Naive thymus-derived CD4-positive, alpha-beta T cell (primary cell): Measurements from ENCODE around the gene FANCM. TPM values are rescaled to one million over a fixed set of nuclear protein-coding genes. Genes with fewer than 3 reads are reported as not detected.
"Not testable (repeated sequence)": the region's sequence is repeated elsewhere in the genome, so short reads cannot be mapped to it uniquely, and the experiment has no call there.

Experiments
- ATAC-seq: fragments of 150-1000 bp; cut with Tn5 transposase; 2 replicates; pipeline ENCODE4 v1.10.0; 2021; ENCODE audit warnings: mild to moderate bottlenecking, moderate library complexity
- CTCF ChIA-PET: fragments of 350-600 bp; sonication (Branson Sonifier 250); formaldehyde crosslinking; loops from one replicate; lab custom pipeline; 2021; ENCODE audit warnings: antibody characterized with exemption; lab: Charles Lee
- POLR2A ChIA-PET: fragments of 350-600 bp; sonication (Branson Sonifier 250); formaldehyde crosslinking; loops from one replicate; lab custom pipeline; 2021; ENCODE audit warnings: antibody characterized with exemption, inconsistent platforms; lab: Charles Lee
- DNase-seq, 9 donors: peaks; one replicate each; pipeline versions ENCODE4 v3.0.0 to v3.0.0-alpha.2; 2020 to 2022; ENCODE audit warnings: mixed read lengths in 1 of 9
- H3K27ac ChIP-seq: one replicate; pipeline ENCODE4 v1.7.0; 2013; ENCODE audit warnings: mild to moderate bottlenecking, low read depth, low read length, moderate library complexity
- H3K27me3 ChIP-seq, 2 donors: one replicate each; pipeline ENCODE4 v1.7.0; 2013; ENCODE audit warnings: low read length in 2 of 2, mild to moderate bottlenecking in 2 of 2, moderate library complexity in 2 of 2; ENCODE audit not compliant: control insufficient read depth in 2 of 2, insufficient read depth in 2 of 2
- H3K36me3 ChIP-seq, 3 experiments: 1 replicate in 2 of 3; 2 replicates in 1 of 3; pipeline ENCODE4 v1.7.0; 2013; ENCODE audit warnings: low read length in 3 of 3, mild to moderate bottlenecking in 3 of 3, moderate library complexity in 1 of 3; ENCODE audit not compliant: insufficient read depth in 3 of 3, control insufficient read depth in 2 of 3
- H3K4me1 ChIP-seq, 2 donors: one replicate each; pipeline ENCODE4 v1.7.0; 2013; ENCODE audit warnings: low read length in 2 of 2, mild to moderate bottlenecking in 2 of 2, moderate library complexity in 1 of 2; ENCODE audit not compliant: control insufficient read depth in 2 of 2, insufficient read depth in 2 of 2
- H3K4me3 ChIP-seq: 2 replicates; pipeline ENCODE4 v1.7.0; 2013; ENCODE audit warnings: mild to moderate bottlenecking, low read length
- H3K9me3 ChIP-seq, 3 experiments: 1 replicate in 2 of 3; 2 replicates in 1 of 3; pipeline ENCODE4 v1.7.0; 2013; ENCODE audit warnings: low read length in 3 of 3; ENCODE audit not compliant: control insufficient read depth in 2 of 3
- H3K27ac Mint-ChIP-seq, 9 donors: one replicate each; pipeline ENCODE4 v1.8.0; 2020 to 2022; ENCODE audit warnings: mixed read lengths in 9 of 9, mild to moderate bottlenecking in 8 of 9, moderate library complexity in 5 of 9, inconsistent platforms in 2 of 9
- H3K27me3 Mint-ChIP-seq, 5 donors: one replicate each; pipeline ENCODE4 v1.8.0; 2021 to 2022; ENCODE audit warnings: mixed read lengths in 5 of 5, mild to moderate bottlenecking in 1 of 5
- H3K36me3 Mint-ChIP-seq, 5 donors: one replicate each; pipeline ENCODE4 v1.8.0; 2020 to 2022; ENCODE audit warnings: mixed read lengths in 5 of 5, mild to moderate bottlenecking in 3 of 5, inconsistent platforms in 1 of 5
- H3K4me1 Mint-ChIP-seq, 7 donors: one replicate each; pipeline ENCODE4 v1.8.0; 2020 to 2022; ENCODE audit warnings: mixed read lengths in 7 of 7, mild to moderate bottlenecking in 3 of 7, inconsistent platforms in 1 of 7
- H3K4me3 Mint-ChIP-seq, 10 donors: one replicate each; pipeline ENCODE4 v1.8.0; 2020 to 2022; ENCODE audit warnings: mild to moderate bottlenecking in 10 of 10, mixed read lengths in 10 of 10, moderate library complexity in 6 of 10, inconsistent platforms in 2 of 10
- H3K9me3 Mint-ChIP-seq, 11 donors: one replicate each; pipeline ENCODE4 v1.8.0; 2020 to 2022; ENCODE audit warnings: mixed read lengths in 11 of 11, mild to moderate bottlenecking in 4 of 11, inconsistent platforms in 1 of 11, moderate library complexity in 1 of 11
- intact Hi-C, 2 donors: fragments of 100-400 bp; cut with micrococcal nuclease; formaldehyde crosslinking; loops; one replicate each; pipeline ENCODE4 v1.15.1; 2023
- polyA plus RNA-seq, 2 donors: library from polyadenylated mRNA; unstranded; fragments of 300-500 nt; fragmentation: Illumina TruSeq; gene quantifications; one replicate each; pipeline ENCODE4 v1.2.3, GENCODE V29; 2021
- total RNA-seq, 6 experiments: library from RNA in 5 of 6; stranded (reverse) in 5 of 6; gene quantifications; 1 replicate in 5 of 6; 2 replicates in 1 of 6; pipeline ENCODE4 v1.2.3 and lab custom pipeline; 2021 to 2026

FANCM gene
- total and polyA plus RNA-seq, 7 experiments from 2014 or later, result 6.9 to 12.3 (median 9.5) TPM

GRCh38 chr14:45135156-45135555, 574 bp upstream of the FANCM start:
- Histone ChIP-seq H3K9me3 (no peaks in the 10 kb centered on the region), H3K27me3 (no peaks in the 10 kb centered on the region), H3K36me3 (peaks cover 0 to 9% (median 0%) of the 10 kb centered on the region in 3 experiments), H3K4me3 (peak overlapping the region; percentile 97), H3K4me1 (peaks cover 11 to 19% of the 10 kb centered on the region in 2 donors), H3K27ac (peak overlapping the region; percentile 89)
- Mint-ChIP-seq H3K27ac (peak overlapping the region; percentile 95 to 99 (median 98)), H3K4me1 (peaks cover 22 to 68% (median 49%) of the 10 kb centered on the region in 7 donors), H3K27me3 (no peaks in the 10 kb centered on the region), H3K4me3 (peak overlapping the region; percentile 93 to 99 (median 96)), H3K36me3 (no peaks in the 10 kb centered on the region), H3K9me3 (no peaks in the 10 kb centered on the region)
- ChIA-PET POLR2A (interaction anchor here (0.5 to 5.3 kb wide), 7 partner anchors 11 to 238 kb away, joined by 3 to 64 read pairs (median 10); partner anchors contain the start of genes KLHL28, MIS18BP1, PRPF39 and TOGARAM1), CTCF (no interaction called here)
- DNase-seq (no peak), ATAC-seq (no peak)
- intact Hi-C loops, result no loop called here

DNA sequence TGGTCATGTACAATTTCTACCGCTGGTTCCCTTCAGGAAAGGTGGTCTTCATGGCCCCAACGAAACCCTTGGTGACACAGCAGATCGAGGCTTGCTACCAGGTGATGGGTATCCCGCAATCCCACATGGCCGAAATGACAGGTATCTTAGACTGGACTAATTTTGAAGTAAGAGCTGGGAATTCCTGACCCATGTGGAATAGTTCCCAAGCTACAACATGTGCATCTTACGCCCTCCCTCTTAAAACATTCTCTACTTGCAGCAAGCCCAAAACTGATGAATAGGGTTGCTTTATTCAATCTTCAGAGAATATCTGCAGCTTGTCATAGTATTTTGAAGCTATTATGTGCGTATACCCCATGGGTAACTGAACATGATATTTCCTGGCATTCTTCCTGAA, 669 bp downstream of the FANCM start:
- Mint-ChIP-seq H3K27ac (peak overlapping the region; percentile 95 to 99 (median 98)), H3K9me3 (no peaks in the 10 kb centered on the region), H3K27me3 (no peaks in the 10 kb centered on the region), H3K4me3 (peak overlapping the region; percentile 93 to 99 (median 96)), H3K36me3 (peaks cover 0 to 4% (median 0%) of the 10 kb centered on the region in 5 donors), H3K4me1 (peaks cover 28 to 63% (median 44%) of the 10 kb centered on the region in 7 donors)
- Histone ChIP-seq H3K27me3 (no peaks in the 10 kb centered on the region), H3K36me3 (peaks cover 0 to 9% (median 0%) of the 10 kb centered on the region in 3 experiments), H3K27ac (peak overlapping the region; percentile 89), H3K4me1 (peaks cover 11 to 19% of the 10 kb centered on the region in 2 donors), H3K9me3 (no peaks in the 10 kb centered on the region), H3K4me3 (peak overlapping the region; percentile 97)
- intact Hi-C loops, result no loop called here
- DNase-seq, result no peak
- POLR2A ChIA-PET, result interaction anchor here (1.0 to 5.3 kb wide), 5 partner anchors 11 to 174 kb away, joined by 3 to 64 read pairs (median 10); partner anchors contain the start of genes KLHL28, MIS18BP1, PRPF39 and TOGARAM1
- ATAC-seq, result no peak
- CTCF ChIA-PET, result interaction anchor here (0.6 to 1.3 kb wide), 4 partner anchors 10 to 276 kb away, joined by 3 to 6 read pairs (median 4); no protein-coding TSS in a partner anchor

- ATAC-seq (no peak), DNase-seq (no peak)
- no peaks in the 10 kb centered on the region for H3K27me3 ChIP-seq
- peaks cover 0 to 23% (median 8%) of the 10 kb centered on the region in 5 donors for H3K36me3 Mint-ChIP-seq
- no peaks in the 10 kb centered on the region for H3K9me3 Mint-ChIP-seq
- H3K27ac ChIP-seq, result no peak overlapping the region
- peaks cover 11 to 13% of the 10 kb centered on the region in 2 donors for H3K4me1 ChIP-seq
- H3K4me1 Mint-ChIP-seq, result peaks cover 27 to 46% (median 37%) of the 10 kb centered on the region in 7 donors
- H3K9me3 ChIP-seq, result no peaks in the 10 kb centered on the region
- ChIA-PET CTCF (interaction anchor here (0.9 kb wide), 1 partner anchor 9 kb away, joined by 7 read pairs; no protein-coding TSS in a partner anchor), POLR2A (no interaction called here)
- peak overlapping the region in 1 of 9 donors; percentile 62 for H3K27ac Mint-ChIP-seq
- no peaks in the 10 kb centered on the region for H3K27me3 Mint-ChIP-seq
- H3K36me3 ChIP-seq, result peaks cover 0 to 4% (median 0%) of the 10 kb centered on the region in 3 experiments
- no peak overlapping the region for H3K4me3 Mint-ChIP-seq
- H3K4me3 ChIP-seq, result no peak overlapping the region
- intact Hi-C loops, result no loop called here
Observed at GRCh38 chr14:45140661-45141187, 5.0 kb downstream of the FANCM start.

GRCh38 chr14:45142083-45142482, 6.4 kb downstream of the FANCM start:
- H3K27me3 Mint-ChIP-seq, H3K27me3 ChIP-seq, H3K4me3 Mint-ChIP-seq, POLR2A ChIA-PET, H3K27ac ChIP-seq, H3K9me3 ChIP-seq, H3K27ac Mint-ChIP-seq, DNase-seq, H3K4me3 ChIP-seq, intact Hi-C loops, H3K9me3 Mint-ChIP-seq, H3K4me1 ChIP-seq, CTCF ChIA-PET, ATAC-seq, H3K36me3 ChIP-seq: not testable (repeated sequence)
- peaks cover 0 to 30% (median 9%) of the 10 kb centered on the region in 5 donors for H3K36me3 Mint-ChIP-seq
- H3K4me1 Mint-ChIP-seq, result peaks cover 20 to 40% (median 28%) of the 10 kb centered on the region in 7 donors

DNA sequence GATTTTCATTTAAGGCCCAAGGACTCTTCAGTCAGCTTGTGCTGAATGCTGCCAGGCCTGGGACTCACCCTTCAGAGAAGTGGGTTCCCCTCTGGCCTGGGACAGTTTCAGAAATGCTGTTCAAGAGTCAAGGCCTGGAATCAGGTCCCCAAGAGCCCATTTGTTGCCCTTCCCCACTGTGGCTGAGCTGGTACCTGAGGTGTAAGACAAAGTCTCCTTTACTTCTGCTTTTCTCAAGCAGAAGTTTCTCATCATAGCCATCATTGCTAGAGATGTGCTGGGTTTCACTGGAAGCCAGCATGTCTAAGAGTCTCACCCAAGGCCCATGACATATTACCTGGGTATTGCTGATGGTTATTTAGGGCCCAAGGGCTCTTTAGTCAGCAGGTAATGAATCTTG, 8.9 kb downstream of the FANCM start:
- Histone ChIP-seq H3K27ac (no peak overlapping the region), H3K9me3 (no peaks in the 10 kb centered on the region), H3K4me1 (no peaks in the 10 kb centered on the region), H3K4me3 (no peak overlapping the region), H3K36me3 (peaks cover 0 to 4% (median 0%) of the 10 kb centered on the region in 3 experiments), H3K27me3 (no peaks in the 10 kb centered on the region)
- intact Hi-C loops, result no loop called here
- Mint-ChIP-seq H3K9me3 (no peaks in the 10 kb centered on the region), H3K4me1 (peaks cover 4 to 23% (median 9%) of the 10 kb centered on the region in 7 donors), H3K36me3 (peaks cover 0 to 37% (median 9%) of the 10 kb centered on the region in 5 donors), H3K27ac (peak overlapping the region in 1 of 9 donors; percentile 23), H3K4me3 (no peak overlapping the region), H3K27me3 (no peaks in the 10 kb centered on the region)
- ATAC-seq (no peak), DNase-seq (no peak)
- POLR2A ChIA-PET, result no interaction called here
- CTCF ChIA-PET, result no interaction called here

DNA sequence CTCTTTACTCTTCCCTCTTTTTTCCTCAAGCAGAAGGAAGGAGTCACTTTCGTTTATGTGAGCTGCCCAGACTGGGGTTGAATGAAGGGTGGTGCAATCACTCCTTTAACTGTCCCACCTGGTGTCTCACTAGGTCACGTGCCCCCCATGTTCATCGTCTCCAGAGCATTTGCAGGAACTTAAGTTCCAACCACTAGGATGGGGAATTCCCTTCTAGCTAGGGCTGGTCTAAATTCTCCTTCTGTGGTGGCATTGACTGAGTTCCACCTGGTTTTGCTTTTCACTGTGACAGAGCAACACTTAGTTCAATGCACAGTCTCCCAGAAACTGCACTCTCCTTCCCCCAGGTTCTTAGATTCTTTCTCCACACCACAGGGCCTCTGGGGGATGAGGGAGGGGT, 9.5 kb downstream of the FANCM start:
- no peak for ATAC-seq
- POLR2A ChIA-PET, result no interaction called here
- H3K27ac Mint-ChIP-seq, result peak overlapping the region in 1 of 9 donors; percentile 10

More for the DNA sequence above, 9.5 kb downstream of the FANCM start:
- no peaks in the 10 kb centered on the region for H3K27me3 ChIP-seq
- no peak overlapping the region for H3K27ac ChIP-seq
- H3K4me1 Mint-ChIP-seq, result peaks cover 4 to 21% (median 8%) of the 10 kb centered on the region in 7 donors
- no peaks in the 10 kb centered on the region for H3K9me3 Mint-ChIP-seq
- no peaks in the 10 kb centered on the region for H3K4me1 ChIP-seq
- H3K9me3 ChIP-seq, result no peaks in the 10 kb centered on the region
- DNase-seq, result no peak
- H3K36me3 Mint-ChIP-seq, result peaks cover 0 to 39% (median 10%) of the 10 kb centered on the region in 5 donors
- CTCF ChIA-PET, result no interaction called here
- peaks cover 0 to 6% (median 0%) of the 10 kb centered on the region in 3 experiments for H3K36me3 ChIP-seq
- no peak overlapping the region for H3K4me3 Mint-ChIP-seq
- no peaks in the 10 kb centered on the region for H3K27me3 Mint-ChIP-seq
- intact Hi-C loops, result no loop called here
- H3K4me3 ChIP-seq, result no peak overlapping the region
